Hepatocyte (in vitro differentiated cells): ENCODE data around the gene PLEKHA8. TPM values are rescaled to one million over a fixed set of nuclear protein-coding genes. Genes with fewer than 3 reads are reported as not detected.
A peak's percentile ranks its signal among the peaks of the same experiment; 100 is the strongest.
"Not testable (repeated sequence)": the region's sequence is repeated elsewhere in the genome, so short reads cannot be mapped to it uniquely, and the experiment has no call there.

Experiments used
- DNase-seq: peaks from one replicate; pipeline ENCODE4 v3.0.0-alpha.2; 2016; ENCODE audit warnings: low spot score
- H2AFZ ChIP-seq: fragments of 200-600 bp; sonication (generic); 2 replicates; pipeline ENCODE4 v1.6.0; 2016; ENCODE audit warnings: antibody characterized with exemption, mild to moderate bottlenecking
- H3K27ac ChIP-seq: fragments of 200-600 bp; sonication (generic); 2 replicates; pipeline ENCODE4 v1.5.1; 2016; ENCODE audit warnings: mild to moderate bottlenecking
- H3K27me3 ChIP-seq: fragments of 200-600 bp; sonication (generic); 2 replicates; pipeline ENCODE4 v1.6.1; 2016
- H3K36me3 ChIP-seq: fragments of 200-600 bp; sonication (generic); replicated peaks from 2 replicates; pipeline ENCODE4 v1.5.1; 2016; ENCODE audit warnings: low read depth; ENCODE audit not compliant: insufficient read depth
- H3K4me1 ChIP-seq: fragments of 200-600 bp; sonication (generic); 2 replicates; pipeline ENCODE4 v1.5.1; 2016; ENCODE audit warnings: mild to moderate bottlenecking, moderate library complexity; ENCODE audit not compliant: insufficient read depth
- H3K4me2 ChIP-seq: fragments of 200-600 bp; sonication (generic); 2 replicates; pipeline ENCODE4 v1.6.0; 2016
- H3K4me3 ChIP-seq: fragments of 200-600 bp; sonication (generic); 2 replicates; pipeline ENCODE4 v1.5.1; 2016; ENCODE audit warnings: mild to moderate bottlenecking
- H3K79me2 ChIP-seq: fragments of 200-600 bp; sonication (generic); 2 replicates; pipeline ENCODE4 v1.6.0; 2017; ENCODE audit warnings: mild to moderate bottlenecking
- H3K9me2 ChIP-seq: fragments of 200-600 bp; sonication (generic); replicated peaks from 2 replicates; pipeline ENCODE4 v1.6.0; 2017; ENCODE audit warnings: mild to moderate bottlenecking; ENCODE audit not compliant: insufficient read depth
- H3K9me3 ChIP-seq: fragments of 200-600 bp; sonication (generic); 2 replicates; pipeline ENCODE4 v1.5.1; 2016; ENCODE audit warnings: low read depth, mild to moderate bottlenecking
- H4K20me1 ChIP-seq: fragments of 200-600 bp; sonication (generic); 2 replicates; pipeline ENCODE4 v1.6.0; 2016; ENCODE audit warnings: mild to moderate bottlenecking; ENCODE audit not compliant: insufficient read depth, poor library complexity, severe bottlenecking
- EZH2 ChIP-seq: fragments of 200-600 bp; sonication (generic); IDR thresholded peaks from 2 replicates; pipeline ENCODE4 v1.6.1; 2016; ENCODE audit warnings: antibody characterized with exemption, mild to moderate bottlenecking, borderline replicate concordance
- EZH2phosphoT487 ChIP-seq: fragments of 200-600 bp; sonication (generic); IDR thresholded peaks from one replicate; pipeline ENCODE4 v1.6.1; 2018; ENCODE audit warnings: antibody characterized with exemption, mild to moderate bottlenecking, low read depth, moderate library complexity; ENCODE audit not compliant: unreplicated experiment, severe bottlenecking
- WGBS: methylation state at CpG from one replicate; pipeline ENCODE4 v1.1.6; 2016; ENCODE audit warnings: low lambda C conversion rate; ENCODE audit errors: missing lambda C conversion rate; 5-methylcytosine and 5-hydroxymethylcytosine counted together
- polyA plus RNA-seq: library from polyadenylated mRNA; unstranded; fragments of >200 nt; fragmentation: Nextera tagmentation; extraction: Ambion mirVana; gene quantifications from 2 replicates; pipeline ENCODE4 v1.2.1, GENCODE V29; 2016
- total RNA-seq: library from RNA; depleted of rRNA; stranded (reverse); fragments of >200 nt; gene quantifications from 2 replicates; pipeline ENCODE4 v1.2.3, GENCODE V29; 2014
- TF ChIP-seq, protein P1 (sequence below): fragments of 200-600 bp; sonication (generic); IDR thresholded peaks from 2 replicates; pipeline ENCODE4 v1.5.1; 2016; ENCODE audit warnings: antibody characterized with exemption, mild to moderate bottlenecking; ENCODE audit not compliant: poor library complexity

Gene PLEKHA8
- total and polyA plus RNA-seq, 2 experiments from 2014 or later: 8.7 to 17.9 TPM

DNA sequence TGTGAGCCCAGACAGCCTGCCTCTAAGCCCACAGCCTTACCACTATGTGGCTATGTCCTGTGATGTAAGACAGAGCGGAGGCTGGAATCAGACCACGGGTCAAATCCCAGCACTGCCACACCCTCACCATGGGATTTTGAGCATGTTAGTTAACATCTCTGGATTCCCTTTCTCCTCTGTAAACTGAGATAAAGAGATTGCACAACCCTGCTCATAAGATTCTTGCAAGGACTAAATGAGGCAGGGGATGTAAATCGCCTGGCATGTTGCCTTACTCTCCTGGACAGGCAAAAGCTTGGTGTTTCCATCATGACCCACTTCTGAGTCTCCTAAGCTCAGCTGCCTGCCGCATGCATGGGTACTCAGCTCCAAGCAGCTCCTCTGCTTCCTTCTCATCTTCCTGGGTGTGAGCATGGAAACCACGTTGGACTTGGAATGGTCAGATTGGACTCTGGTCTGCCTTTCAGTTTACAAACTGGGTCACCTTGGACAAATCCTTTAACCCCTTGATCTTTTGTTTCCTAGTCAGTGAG is 65.3 kb downstream of the PLEKHA8 start:
- Histone ChIP-seq H3K79me2 (no peaks in the 10 kb centered on the region), H3K27ac (no peak overlapping the region), H3K27me3 (no peaks in the 10 kb centered on the region), H2AFZ (no peak overlapping the region), H3K4me1 (no peaks in the 10 kb centered on the region), H4K20me1 (no peaks in the 10 kb centered on the region), H3K4me2 (no peak overlapping the region), H3K9me2 (no peaks in the 10 kb centered on the region), H3K36me3 (no peaks in the 10 kb centered on the region), H3K9me3 (no peaks in the 10 kb centered on the region), H3K4me3 (no peak overlapping the region)
- 68% methylated on average over 5 of the region's 5 CpGs for WGBS
- TF ChIP-seq EZH2 (no peak), EZH2phosphoT487 (no peak)
- TF ChIP-seq, protein P1, sequence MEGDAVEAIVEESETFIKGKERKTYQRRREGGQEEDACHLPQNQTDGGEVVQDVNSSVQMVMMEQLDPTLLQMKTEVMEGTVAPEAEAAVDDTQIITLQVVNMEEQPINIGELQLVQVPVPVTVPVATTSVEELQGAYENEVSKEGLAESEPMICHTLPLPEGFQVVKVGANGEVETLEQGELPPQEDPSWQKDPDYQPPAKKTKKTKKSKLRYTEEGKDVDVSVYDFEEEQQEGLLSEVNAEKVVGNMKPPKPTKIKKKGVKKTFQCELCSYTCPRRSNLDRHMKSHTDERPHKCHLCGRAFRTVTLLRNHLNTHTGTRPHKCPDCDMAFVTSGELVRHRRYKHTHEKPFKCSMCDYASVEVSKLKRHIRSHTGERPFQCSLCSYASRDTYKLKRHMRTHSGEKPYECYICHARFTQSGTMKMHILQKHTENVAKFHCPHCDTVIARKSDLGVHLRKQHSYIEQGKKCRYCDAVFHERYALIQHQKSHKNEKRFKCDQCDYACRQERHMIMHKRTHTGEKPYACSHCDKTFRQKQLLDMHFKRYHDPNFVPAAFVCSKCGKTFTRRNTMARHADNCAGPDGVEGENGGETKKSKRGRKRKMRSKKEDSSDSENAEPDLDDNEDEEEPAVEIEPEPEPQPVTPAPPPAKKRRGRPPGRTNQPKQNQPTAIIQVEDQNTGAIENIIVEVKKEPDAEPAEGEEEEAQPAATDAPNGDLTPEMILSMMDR: no peak
- peak; percentile 50 for DNase-seq

DNA sequence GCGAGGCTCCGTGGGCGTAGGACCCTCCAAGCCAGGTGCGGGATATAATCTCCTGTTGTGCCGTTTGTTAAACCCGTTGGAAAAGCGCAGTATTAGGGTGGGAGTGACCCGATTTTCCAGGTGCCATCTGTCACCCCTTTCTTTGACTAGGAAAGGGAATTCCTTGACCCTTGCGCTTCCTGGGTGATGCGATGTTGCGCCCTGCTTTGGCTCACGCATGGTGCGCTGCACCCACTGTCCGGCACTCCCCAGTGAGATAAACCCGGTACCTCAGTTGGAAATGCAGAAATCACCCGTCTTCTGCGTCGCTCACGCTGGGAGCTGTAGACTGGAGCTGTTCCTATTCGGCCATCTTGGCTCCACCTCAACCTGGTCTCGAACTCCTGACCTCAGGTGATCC is 70.4 kb downstream of the PLEKHA8 start:
- H3K9me2 ChIP-seq, H3K27ac ChIP-seq, H3K4me3 ChIP-seq, H3K79me2 ChIP-seq, H3K4me1 ChIP-seq, H2AFZ ChIP-seq, DNase-seq, H4K20me1 ChIP-seq, H3K4me2 ChIP-seq, H3K27me3 ChIP-seq, H3K36me3 ChIP-seq, H3K9me3 ChIP-seq: not testable (repeated sequence)
- WGBS: 97% methylated on average over 21 of the region's 21 CpGs

DNA sequence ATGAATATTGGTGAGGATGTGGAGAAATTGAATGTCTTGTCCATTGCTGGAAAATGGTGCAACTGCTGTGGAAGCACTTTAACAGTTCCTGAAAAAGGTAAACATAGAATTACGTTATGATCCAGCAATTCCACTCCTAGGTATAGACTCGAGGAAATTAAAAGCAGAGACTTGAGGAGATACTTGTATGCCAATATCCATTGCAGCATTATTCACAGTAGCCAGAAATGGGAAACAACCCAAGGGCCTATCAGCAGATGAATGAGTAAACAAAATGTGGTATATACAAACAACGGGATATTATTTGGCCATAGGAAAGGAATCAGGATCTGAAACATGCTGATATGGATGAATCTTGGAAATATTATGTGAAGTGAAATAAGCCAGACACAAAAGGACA is 74.1 kb downstream of the PLEKHA8 start:
- H3K9me2 ChIP-seq: no peaks in the 10 kb centered on the region
- no peak for DNase-seq
- TF ChIP-seq EZH2 (no peak), EZH2phosphoT487 (no peak)
- TF ChIP-seq, protein P1: no peak
- no peak overlapping the region for H3K4me2 ChIP-seq
- no peaks in the 10 kb centered on the region for H3K79me2 ChIP-seq
- no peaks in the 10 kb centered on the region for H3K36me3 ChIP-seq
- no peaks in the 10 kb centered on the region for H4K20me1 ChIP-seq
- WGBS: 89% methylated on average over 3 of the region's 3 CpGs
- H3K27me3 ChIP-seq: no peaks in the 10 kb centered on the region
- H2AFZ ChIP-seq: no peak overlapping the region
- no peaks in the 10 kb centered on the region for H3K4me1 ChIP-seq
- no peak overlapping the region for H3K4me3 ChIP-seq
- no peak overlapping the region for H3K27ac ChIP-seq
- no peaks in the 10 kb centered on the region for H3K9me3 ChIP-seq

DNA sequence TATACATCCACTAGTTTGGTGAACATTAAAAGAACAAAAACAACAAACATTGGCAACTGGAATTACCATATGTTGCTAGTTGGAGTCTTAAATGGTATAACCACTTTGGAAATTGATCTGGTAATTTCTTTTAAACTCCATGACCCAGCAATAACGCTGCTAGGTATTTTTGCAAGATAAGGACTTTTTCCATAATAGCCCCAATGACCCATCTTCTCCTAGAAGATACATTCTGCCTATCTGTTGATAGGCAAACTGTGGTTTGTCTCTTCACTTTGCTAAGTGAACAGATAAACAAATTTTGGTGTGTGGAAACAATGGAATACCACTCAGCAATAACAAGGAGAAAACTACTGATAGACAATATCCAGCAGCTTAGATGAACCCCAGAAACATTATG is 75.9 kb downstream of the PLEKHA8 start:
- TF ChIP-seq, protein P1: no peak
- TF ChIP-seq EZH2phosphoT487 (no peak), EZH2 (no peak)
- H3K79me2 ChIP-seq: no peaks in the 10 kb centered on the region
- WGBS: 93% methylated on average over 1 of the region's 1 CpG

More for the DNA sequence above, 75.9 kb downstream of the PLEKHA8 start:
- Histone ChIP-seq H3K27ac (no peak overlapping the region), H3K27me3 (no peaks in the 10 kb centered on the region), H3K4me2 (no peak overlapping the region), H3K36me3 (no peaks in the 10 kb centered on the region), H3K9me2 (no peaks in the 10 kb centered on the region), H4K20me1 (no peaks in the 10 kb centered on the region), H3K4me3 (no peak overlapping the region), H3K4me1 (no peaks in the 10 kb centered on the region), H3K9me3 (no peaks in the 10 kb centered on the region), H2AFZ (no peak overlapping the region)
- no peak for DNase-seq
